T-helper 17 cell (primary cell): Measurements from ENCODE around the gene TBATA. TPM values are rescaled to one million over a fixed set of nuclear protein-coding genes. Genes with fewer than 3 reads are reported as not detected.
"Not testable (repeated sequence)": the region's sequence is repeated elsewhere in the genome, so short reads cannot be mapped to it uniquely, and the experiment has no call there.

Experiments used
- ATAC-seq: fragments of 150-1000 bp; cut with Tn5 transposase; 2 replicates; pipeline ENCODE4 v1.10.0; 2021; ENCODE audit warnings: mild to moderate bottlenecking, moderate library complexity
- DNase-seq, 3 donors: peaks; one replicate each; pipeline versions ENCODE4 v3.0.0 to v3.0.0-alpha.2; 2020 to 2021
- H3K9me3 ChIP-seq: one replicate; pipeline ENCODE4 v1.7.0; 2013; ENCODE audit warnings: low read length, mild to moderate bottlenecking; ENCODE audit not compliant: control insufficient read depth, poor library complexity, severe bottlenecking
- H3K27ac Mint-ChIP-seq: one replicate; pipeline ENCODE4 v1.8.0; 2022; ENCODE audit warnings: mild to moderate bottlenecking, moderate library complexity, mixed read lengths
- H3K27me3 Mint-ChIP-seq: one replicate; pipeline ENCODE4 v1.8.0; 2022; ENCODE audit warnings: mixed read lengths
- H3K36me3 Mint-ChIP-seq: one replicate; pipeline ENCODE4 v1.8.0; 2022; ENCODE audit warnings: low read depth, mixed read lengths
- H3K4me1 Mint-ChIP-seq: one replicate; pipeline ENCODE4 v1.8.0; 2022; ENCODE audit warnings: mild to moderate bottlenecking, mixed read lengths
- H3K4me3 Mint-ChIP-seq: one replicate; pipeline ENCODE4 v1.8.0; 2022; ENCODE audit warnings: mild to moderate bottlenecking, moderate library complexity, mixed read lengths
- total RNA-seq, 4 donors: library from RNA in 2 of 4; stranded (reverse) in 2 of 4; gene quantifications; one replicate each; pipeline ENCODE4 v1.2.3 and lab custom pipeline; 2022 to 2026

The TBATA gene
- total RNA-seq, 2 donors from 2014 or later, result not detected

- H3K9me3 ChIP-seq, result no peaks in the 10 kb centered on the region
- H3K4me3 Mint-ChIP-seq, result no peak overlapping the region
- peaks cover 4% of the 10 kb centered on the region for H3K36me3 Mint-ChIP-seq
- ATAC-seq (no peak), DNase-seq (no peak)
- H3K4me1 Mint-ChIP-seq, result no peaks in the 10 kb centered on the region
- H3K27ac Mint-ChIP-seq, result peak overlapping the region; percentile 21
- peaks cover 12% of the 10 kb centered on the region for H3K27me3 Mint-ChIP-seq
Measured at GRCh38 chr10:70771311-70772194, 13.6 kb downstream of the TBATA start.

DNA sequence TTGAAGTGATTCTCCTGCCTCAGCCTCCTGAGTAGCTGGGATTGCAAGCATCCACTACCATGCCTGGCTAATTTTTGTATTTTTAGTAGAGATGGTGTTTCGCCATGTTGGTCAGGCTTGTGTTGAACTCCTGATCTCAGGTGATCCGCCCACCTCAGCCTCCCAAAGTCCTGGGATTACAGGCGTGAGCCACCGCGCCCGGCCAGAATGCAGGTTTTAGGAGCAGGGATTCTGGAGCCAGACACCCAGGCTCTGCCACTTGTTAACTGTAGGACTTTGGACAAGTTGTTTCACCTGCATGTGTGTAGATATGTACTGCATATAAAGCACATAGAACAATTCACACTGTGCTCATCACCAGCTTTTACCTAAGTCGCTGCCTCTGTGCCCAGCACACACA lies 14.7 kb downstream of the TBATA start:
- peaks cover 12% of the 10 kb centered on the region for H3K27me3 Mint-ChIP-seq
- H3K4me3 Mint-ChIP-seq, H3K9me3 ChIP-seq, H3K36me3 Mint-ChIP-seq, H3K4me1 Mint-ChIP-seq, DNase-seq, ATAC-seq, H3K27ac Mint-ChIP-seq: not testable (repeated sequence)

DNA sequence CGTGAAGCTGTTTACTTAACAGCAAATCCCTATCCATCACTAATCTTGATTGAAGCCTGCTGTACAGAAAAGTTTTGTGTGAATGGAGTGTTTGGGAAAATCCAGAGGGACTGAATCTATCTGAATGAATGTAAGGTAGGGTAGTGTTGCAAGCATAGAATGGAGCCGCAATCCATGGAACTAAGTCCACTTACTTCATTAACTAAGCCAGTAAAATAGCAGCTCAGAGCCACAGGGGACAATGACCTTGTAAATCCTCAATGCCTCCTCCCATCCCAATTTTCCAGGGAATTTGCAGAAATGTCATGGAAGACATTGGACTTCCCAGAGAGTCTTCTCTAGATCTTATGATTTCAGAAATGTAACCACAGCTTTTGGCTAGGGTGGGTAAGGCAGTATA lies 15.2 kb downstream of the TBATA start:
- H3K9me3 ChIP-seq, result no peaks in the 10 kb centered on the region
- ATAC-seq (no peak), DNase-seq (no peak)
- H3K27ac Mint-ChIP-seq, result no peak overlapping the region
- peaks cover 12% of the 10 kb centered on the region for H3K27me3 Mint-ChIP-seq
- no peaks in the 10 kb centered on the region for H3K4me1 Mint-ChIP-seq
- peaks cover 4% of the 10 kb centered on the region for H3K36me3 Mint-ChIP-seq
- no peak overlapping the region for H3K4me3 Mint-ChIP-seq

DNA sequence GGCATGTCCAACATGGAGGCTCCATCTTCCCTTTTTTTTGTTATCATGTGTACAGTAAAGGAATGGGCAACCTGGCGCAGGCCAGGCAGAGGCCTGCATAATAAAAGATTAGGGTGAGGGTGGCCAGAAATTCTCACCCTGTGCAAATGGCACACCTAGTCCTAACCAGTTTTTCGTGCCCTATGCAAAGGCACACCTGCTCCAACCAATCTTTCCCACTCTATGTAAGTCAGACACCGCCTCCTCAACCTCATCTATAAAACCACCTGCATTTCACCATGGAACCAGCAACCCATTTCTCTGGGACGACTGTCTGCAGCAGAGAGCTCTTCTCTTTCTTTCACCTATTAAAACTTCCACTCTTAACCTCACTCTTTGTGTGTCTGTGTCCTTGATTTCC lies 16.1 kb downstream of the TBATA start:
- peaks cover 12% of the 10 kb centered on the region for H3K27me3 Mint-ChIP-seq
- no peak overlapping the region for H3K4me3 Mint-ChIP-seq
- ATAC-seq (no peak), DNase-seq (no peak)
- H3K4me1 Mint-ChIP-seq, result no peaks in the 10 kb centered on the region
- no peak overlapping the region for H3K27ac Mint-ChIP-seq
- no peaks in the 10 kb centered on the region for H3K9me3 ChIP-seq
- peaks cover 4% of the 10 kb centered on the region for H3K36me3 Mint-ChIP-seq

GRCh38 chr10:70768026-70768685 lies 17.0 kb downstream of the TBATA start:
- not testable (repeated sequence) for H3K27ac Mint-ChIP-seq, H3K36me3 Mint-ChIP-seq, H3K9me3 ChIP-seq, DNase-seq, ATAC-seq, H3K4me3 Mint-ChIP-seq, H3K4me1 Mint-ChIP-seq
- peaks cover 12% of the 10 kb centered on the region for H3K27me3 Mint-ChIP-seq

- no peaks in the 10 kb centered on the region for H3K4me1 Mint-ChIP-seq
- peaks cover 4% of the 10 kb centered on the region for H3K36me3 Mint-ChIP-seq
- DNase-seq (peak in 1 of 3 donors; percentile 2), ATAC-seq (no peak)
- peaks cover 4% of the 10 kb centered on the region for H3K27me3 Mint-ChIP-seq
- H3K9me3 ChIP-seq, result no peaks in the 10 kb centered on the region
- H3K27ac Mint-ChIP-seq, result no peak overlapping the region
- H3K4me3 Mint-ChIP-seq, result no peak overlapping the region
Measured at GRCh38 chr10:70765794-70766594, 19.2 kb downstream of the TBATA start.

- DNase-seq, result no peak
Measured at GRCh38 chr10:70763567-70763966, 21.6 kb downstream of the TBATA start.

GRCh38 chr10:70762441-70763175 lies 22.6 kb downstream of the TBATA start:
- Mint-ChIP-seq H3K4me3 (no peak overlapping the region), H3K4me1 (peaks cover 6% of the 10 kb centered on the region), H3K27me3 (peaks cover 12% of the 10 kb centered on the region), H3K27ac (no peak overlapping the region), H3K36me3 (no peaks in the 10 kb centered on the region)
- H3K9me3 ChIP-seq, result no peaks in the 10 kb centered on the region
- DNase-seq, result no peak
- no peak for ATAC-seq

More at GRCh38 chr10:70763567-70763966, 21.6 kb downstream of the TBATA start:
- Mint-ChIP-seq H3K36me3 (no peaks in the 10 kb centered on the region), H3K27me3 (peaks cover 12% of the 10 kb centered on the region), H3K27ac (no peak overlapping the region), H3K4me1 (peaks cover 6% of the 10 kb centered on the region), H3K4me3 (no peak overlapping the region)
- no peak for ATAC-seq
- no peaks in the 10 kb centered on the region for H3K9me3 ChIP-seq

DNA sequence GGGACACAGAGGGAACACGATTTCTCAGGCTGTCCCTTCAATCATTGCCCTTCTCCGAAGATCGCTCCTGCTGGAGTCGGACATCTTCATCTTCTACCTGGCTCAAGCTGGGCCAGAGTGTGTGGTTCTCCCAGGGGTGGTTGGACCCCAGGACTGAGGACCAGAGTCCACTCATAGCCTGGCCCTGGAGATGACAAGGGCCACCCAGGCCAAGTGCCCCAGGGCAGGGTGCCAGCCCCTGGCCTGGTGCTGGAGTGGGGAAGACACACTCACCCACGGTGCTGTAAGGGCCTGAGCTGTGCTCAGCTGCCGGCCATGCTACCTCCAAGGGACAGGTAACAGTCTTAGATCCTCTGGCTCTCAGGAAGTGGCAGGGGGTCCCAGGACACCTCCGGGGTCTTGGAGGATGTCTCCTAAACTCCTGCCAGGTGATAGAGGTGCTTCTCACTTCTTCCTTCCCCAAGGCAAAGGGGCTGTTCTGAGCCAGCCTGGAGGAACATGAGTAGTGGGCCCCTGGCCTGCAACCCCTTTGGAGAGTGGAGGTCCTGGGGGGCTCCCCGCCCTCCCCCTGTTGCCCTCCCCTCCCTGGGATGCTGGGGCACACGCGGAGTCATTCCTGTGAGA lies 23.3 kb downstream of the TBATA start:
- DNase-seq, result no peak
- no peak overlapping the region for H3K27ac Mint-ChIP-seq
- H3K27me3 Mint-ChIP-seq, result peaks cover 12% of the 10 kb centered on the region
- H3K4me3 Mint-ChIP-seq, result no peak overlapping the region
- H3K9me3 ChIP-seq, result no peaks in the 10 kb centered on the region
- peaks cover 6% of the 10 kb centered on the region for H3K4me1 Mint-ChIP-seq
- ATAC-seq, result no peak
- no peaks in the 10 kb centered on the region for H3K36me3 Mint-ChIP-seq

- Mint-ChIP-seq H3K36me3 (no peaks in the 10 kb centered on the region), H3K4me1 (peaks cover 6% of the 10 kb centered on the region), H3K27me3 (peaks cover 12% of the 10 kb centered on the region), H3K27ac (no peak overlapping the region), H3K4me3 (no peak overlapping the region)
- DNase-seq (no peak), ATAC-seq (no peak)
- no peaks in the 10 kb centered on the region for H3K9me3 ChIP-seq
Measured at GRCh38 chr10:70761031-70761601, 24.1 kb downstream of the TBATA start.

DNA sequence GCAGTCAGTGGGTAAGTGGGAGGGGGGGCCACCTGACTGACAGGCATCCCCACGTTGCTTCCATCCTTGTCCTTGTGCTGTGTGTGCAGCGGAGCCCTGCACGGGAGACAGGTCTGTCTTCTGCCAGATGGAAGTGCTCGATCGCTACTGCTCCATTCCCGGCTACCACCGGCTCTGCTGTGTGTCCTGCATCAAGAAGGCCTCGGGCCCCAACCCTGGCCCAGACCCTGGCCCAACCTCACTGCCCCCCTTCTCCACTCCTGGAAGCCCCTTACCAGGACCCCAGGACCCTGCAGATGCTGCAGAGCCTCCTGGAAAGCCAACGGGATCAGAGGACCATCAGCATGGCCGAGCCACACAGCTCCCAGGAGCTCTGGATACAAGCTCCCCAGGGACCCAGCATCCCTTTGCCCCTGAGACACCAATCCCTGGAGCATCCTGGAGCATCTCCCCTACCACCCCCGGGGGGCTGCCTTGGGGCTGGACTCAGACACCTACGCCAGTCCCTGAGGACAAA lies 24.8 kb downstream of the TBATA start:
- Mint-ChIP-seq H3K4me1 (peaks cover 6% of the 10 kb centered on the region), H3K4me3 (no peak overlapping the region), H3K27me3 (peaks cover 13% of the 10 kb centered on the region), H3K27ac (no peak overlapping the region), H3K36me3 (no peaks in the 10 kb centered on the region)
- no peaks in the 10 kb centered on the region for H3K9me3 ChIP-seq
- ATAC-seq, result no peak
- no peak for DNase-seq

DNA sequence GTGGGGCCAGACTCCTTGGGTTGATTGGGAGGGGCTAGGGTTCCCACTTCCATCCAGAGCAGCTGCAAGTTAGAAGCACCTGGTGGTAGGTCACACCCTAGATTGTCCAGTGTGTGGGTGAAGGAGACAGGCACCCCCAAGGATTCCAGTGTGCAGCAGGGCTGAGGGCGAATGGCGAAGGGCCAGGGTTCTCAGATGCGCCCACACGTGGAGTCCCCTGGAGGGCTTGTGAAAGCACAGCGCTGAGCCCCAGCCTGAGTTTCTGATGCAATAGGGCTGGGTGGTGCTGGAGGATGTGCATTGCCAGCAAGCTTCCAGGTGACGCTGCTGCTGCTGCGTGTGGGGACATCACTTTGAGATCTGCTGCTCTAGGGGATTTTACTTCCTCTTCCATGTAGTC lies 25.4 kb downstream of the TBATA start:
- Mint-ChIP-seq H3K27ac (no peak overlapping the region), H3K4me1 (peaks cover 6% of the 10 kb centered on the region), H3K36me3 (no peaks in the 10 kb centered on the region), H3K27me3 (peaks cover 18% of the 10 kb centered on the region), H3K4me3 (no peak overlapping the region)
- H3K9me3 ChIP-seq, result no peaks in the 10 kb centered on the region
- ATAC-seq (no peak), DNase-seq (no peak)
